Astrocyte (in vitro differentiated cells and primary cell): ENCODE data around the gene ASCL5. TPM values are rescaled to one million over a fixed set of nuclear protein-coding genes. Genes with fewer than 3 reads are reported as not detected.

Experiments
- DNase-seq: peaks from one replicate; pipeline ENCODE4 v3.0.0-alpha.2; 2010; ENCODE audit warnings: low read depth
- FAIRE-seq: peaks from 2 replicates; lab custom pipeline; 2011; peaks lifted over from hg19 to GRCh38; lab: Jason Lieb, UNC
- H2AFZ ChIP-seq: 2 replicates; pipeline ENCODE4 v1.6.0; 2012; ENCODE audit warnings: low read depth, low read length, inconsistent platforms
- H3K27ac ChIP-seq: 2 replicates; pipeline ENCODE4 v1.5.1; 2011; ENCODE audit warnings: low read depth, low read length, inconsistent platforms
- H3K27me3 ChIP-seq: 2 replicates; pipeline ENCODE4 v1.6.0; 2011; ENCODE audit warnings: low read length, inconsistent platforms; ENCODE audit not compliant: insufficient read depth
- H3K36me3 ChIP-seq: 2 replicates; pipeline ENCODE4 v1.5.1; 2011; ENCODE audit warnings: low read length, inconsistent platforms; ENCODE audit not compliant: insufficient read depth
- H3K4me1 ChIP-seq: 2 replicates; pipeline ENCODE4 v1.5.1; 2011; ENCODE audit warnings: low read length, inconsistent platforms; ENCODE audit not compliant: insufficient read depth
- H3K4me2 ChIP-seq: 2 replicates; pipeline ENCODE4 v1.6.0; 2012; ENCODE audit warnings: low read length, inconsistent platforms
- H3K4me3 ChIP-seq: 2 replicates; pipeline ENCODE4 v1.5.1; 2011; ENCODE audit warnings: low read depth, mild to moderate bottlenecking, low read length, inconsistent platforms; ENCODE audit not compliant: insufficient read depth
- H3K79me2 ChIP-seq: 2 replicates; pipeline ENCODE4 v1.6.0; 2012; ENCODE audit warnings: mild to moderate bottlenecking, low read length, inconsistent platforms; ENCODE audit not compliant: insufficient read depth
- H3K9ac ChIP-seq: 2 replicates; pipeline ENCODE4 v1.6.0; 2012; ENCODE audit warnings: mild to moderate bottlenecking, low read length, inconsistent platforms
- H3K9me3 ChIP-seq: 2 replicates; pipeline ENCODE4 v1.5.1; 2012; ENCODE audit warnings: low read depth, mild to moderate bottlenecking, low read length, inconsistent platforms; ENCODE audit not compliant: insufficient read depth
- H4K20me1 ChIP-seq: 2 replicates; pipeline ENCODE4 v1.6.0; 2012; ENCODE audit warnings: low read length, inconsistent platforms; ENCODE audit not compliant: insufficient read depth
- H3K27ac Mint-ChIP-seq: one replicate; pipeline ENCODE4 v1.8.0; 2021; ENCODE audit warnings: mild to moderate bottlenecking, mixed read lengths; ENCODE audit not compliant: unreplicated experiment
- H3K27me3 Mint-ChIP-seq: one replicate; pipeline ENCODE4 v1.8.0; 2021; ENCODE audit warnings: low read depth, mixed read lengths; ENCODE audit not compliant: unreplicated experiment
- H3K36me3 Mint-ChIP-seq: one replicate; pipeline ENCODE4 v1.8.0; 2021; ENCODE audit warnings: low read depth, mixed read lengths; ENCODE audit not compliant: unreplicated experiment
- H3K4me1 Mint-ChIP-seq: one replicate; pipeline ENCODE4 v1.8.0; 2021; ENCODE audit warnings: low read depth, mixed read lengths; ENCODE audit not compliant: unreplicated experiment
- H3K4me3 Mint-ChIP-seq: one replicate; pipeline ENCODE4 v1.8.0; 2021; ENCODE audit warnings: mild to moderate bottlenecking, moderate library complexity, mixed read lengths; ENCODE audit not compliant: unreplicated experiment
- H3K9me3 Mint-ChIP-seq: one replicate; pipeline ENCODE4 v1.8.0; 2021; ENCODE audit warnings: mild to moderate bottlenecking, mixed read lengths; ENCODE audit not compliant: unreplicated experiment
- CTCF ChIP-seq: IDR thresholded peaks from 2 replicates; pipeline ENCODE4 v1.5.1; 2011; ENCODE audit warnings: low read depth, mild to moderate bottlenecking, inconsistent platforms, low read length, moderate library complexity; ENCODE audit not compliant: insufficient read depth
- EZH2 ChIP-seq: IDR thresholded peaks from 2 replicates; pipeline ENCODE4 v1.6.1; 2012; ENCODE audit warnings: mild to moderate bottlenecking, low read length, inconsistent platforms; ENCODE audit not compliant: insufficient read depth
- total RNA-seq: library from RNA; stranded (reverse); gene quantifications from 2 replicates; pipeline ENCODE4 v1.2.1, GENCODE V29; 2021

Gene ASCL5
- total RNA-seq, 1 donor from 2014 or later = not detected

- peaks cover 12% of the 10 kb centered on the region for H3K27me3 Mint-ChIP-seq
- no peak overlapping the region for H3K27ac ChIP-seq
- peak overlapping the region; percentile 94 for H3K27ac Mint-ChIP-seq
- H4K20me1 ChIP-seq = no peaks in the 10 kb centered on the region
- H3K36me3 Mint-ChIP-seq = peaks cover 2% of the 10 kb centered on the region
- H3K4me3 ChIP-seq = peak overlapping the region; percentile 67
- FAIRE-seq = no peak
- peak overlapping the region; percentile 82 for H3K4me3 Mint-ChIP-seq
- DNase-seq = no peak
- no peaks in the 10 kb centered on the region for H3K9me3 ChIP-seq
- peak overlapping the region; percentile 96 for H2AFZ ChIP-seq
- H3K9me3 Mint-ChIP-seq = peaks cover 1% of the 10 kb centered on the region
- H3K36me3 ChIP-seq = no peaks in the 10 kb centered on the region
- peak overlapping the region; percentile 94 for H3K4me2 ChIP-seq
- H3K4me1 Mint-ChIP-seq = peaks cover 3% of the 10 kb centered on the region
- TF ChIP-seq CTCF (peak; percentile 2), EZH2 (no peak)
- peaks cover 3% of the 10 kb centered on the region for H3K27me3 ChIP-seq
- H3K4me1 ChIP-seq = peaks cover 3% of the 10 kb centered on the region
- no peaks in the 10 kb centered on the region for H3K79me2 ChIP-seq
- H3K9ac ChIP-seq = peak overlapping the region; percentile 75
These were observed 44.4 kb upstream of the ASCL5 start for GRCh38 chr1:201171063-201172036.

GRCh38 chr1:201170533-201171062 lies 43.6 kb upstream of the ASCL5 start:
- Mint-ChIP-seq H3K4me3 (peak overlapping the region; percentile 82), H3K27me3 (peaks cover 11% of the 10 kb centered on the region), H3K27ac (peak overlapping the region; percentile 94), H3K4me1 (peaks cover 3% of the 10 kb centered on the region), H3K36me3 (peaks cover 2% of the 10 kb centered on the region), H3K9me3 (peaks cover 1% of the 10 kb centered on the region)
- Histone ChIP-seq H3K4me2 (peak overlapping the region; percentile 94), H3K4me1 (peaks cover 3% of the 10 kb centered on the region), H3K9me3 (no peaks in the 10 kb centered on the region), H4K20me1 (no peaks in the 10 kb centered on the region), H3K36me3 (no peaks in the 10 kb centered on the region), H2AFZ (peak overlapping the region; percentile 96), H3K27ac (no peak overlapping the region), H3K9ac (peak overlapping the region; percentile 75), H3K4me3 (peak overlapping the region; percentile 67), H3K79me2 (no peaks in the 10 kb centered on the region), H3K27me3 (peaks cover 8% of the 10 kb centered on the region)
- TF ChIP-seq CTCF (no peak), EZH2 (no peak)
- FAIRE-seq (no peak), DNase-seq (peak; percentile 70)
